GM10266 (cell line): ENCODE results near the gene TRIM34.
"Not testable (repeated sequence)": the region's sequence is repeated elsewhere in the genome, so short reads cannot be mapped to it uniquely, and the experiment has no call there.

Experiments used
- DNase-seq: peaks from one replicate; pipeline ENCODE4 v3.0.0; 2012; ENCODE audit errors: extremely low spot score
- TF ChIP-seq, protein P1 (sequence below): IDR thresholded peaks from 2 replicates; pipeline ENCODE4 v1.5.1; 2012; ENCODE audit warnings: mild to moderate bottlenecking, low read depth; ENCODE audit not compliant: control insufficient read depth, insufficient read depth; ENCODE audit errors: missing control alignments

The TRIM34 gene

DNA sequence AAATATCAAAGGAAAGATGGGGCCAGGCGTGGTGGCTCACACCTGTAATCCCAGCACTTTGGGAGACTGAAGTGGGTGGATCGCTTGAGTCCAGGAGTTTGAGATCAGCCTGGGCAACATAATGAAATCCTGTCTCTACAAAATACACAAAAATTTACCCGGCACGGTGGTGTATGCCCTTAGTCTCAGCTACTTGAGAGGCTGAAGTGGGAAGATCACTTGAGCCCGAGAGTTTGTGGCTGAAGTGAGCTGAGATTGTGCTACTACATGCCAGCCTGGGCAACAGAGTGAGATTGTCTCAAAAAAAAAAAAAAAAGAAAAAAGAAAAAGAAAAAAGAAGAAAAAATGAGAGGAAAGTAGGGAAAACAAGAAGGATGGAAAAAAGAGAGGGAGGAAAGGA is 32.2 kb upstream of the TRIM34 start:
- no peak for DNase-seq
- TF ChIP-seq, protein P1, sequence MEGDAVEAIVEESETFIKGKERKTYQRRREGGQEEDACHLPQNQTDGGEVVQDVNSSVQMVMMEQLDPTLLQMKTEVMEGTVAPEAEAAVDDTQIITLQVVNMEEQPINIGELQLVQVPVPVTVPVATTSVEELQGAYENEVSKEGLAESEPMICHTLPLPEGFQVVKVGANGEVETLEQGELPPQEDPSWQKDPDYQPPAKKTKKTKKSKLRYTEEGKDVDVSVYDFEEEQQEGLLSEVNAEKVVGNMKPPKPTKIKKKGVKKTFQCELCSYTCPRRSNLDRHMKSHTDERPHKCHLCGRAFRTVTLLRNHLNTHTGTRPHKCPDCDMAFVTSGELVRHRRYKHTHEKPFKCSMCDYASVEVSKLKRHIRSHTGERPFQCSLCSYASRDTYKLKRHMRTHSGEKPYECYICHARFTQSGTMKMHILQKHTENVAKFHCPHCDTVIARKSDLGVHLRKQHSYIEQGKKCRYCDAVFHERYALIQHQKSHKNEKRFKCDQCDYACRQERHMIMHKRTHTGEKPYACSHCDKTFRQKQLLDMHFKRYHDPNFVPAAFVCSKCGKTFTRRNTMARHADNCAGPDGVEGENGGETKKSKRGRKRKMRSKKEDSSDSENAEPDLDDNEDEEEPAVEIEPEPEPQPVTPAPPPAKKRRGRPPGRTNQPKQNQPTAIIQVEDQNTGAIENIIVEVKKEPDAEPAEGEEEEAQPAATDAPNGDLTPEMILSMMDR: no peak

DNA sequence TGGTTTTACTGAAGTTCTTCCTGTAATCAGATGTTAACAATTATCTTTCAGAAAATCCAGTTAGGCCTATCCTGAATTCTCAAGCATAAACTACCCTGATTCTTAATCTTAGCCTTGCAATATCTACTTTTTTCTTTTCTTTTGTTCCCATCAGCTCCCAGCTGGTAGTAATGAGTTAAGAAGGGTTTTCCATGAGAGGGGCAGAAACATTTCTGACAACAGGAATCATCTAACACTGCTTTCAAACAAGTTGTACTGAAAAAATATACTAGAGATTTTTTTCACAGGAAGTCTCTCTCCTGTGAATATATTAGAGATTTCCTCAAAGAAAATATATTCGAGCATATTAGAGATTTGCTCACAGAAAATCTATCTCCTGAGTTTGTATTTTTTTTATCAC is 31.7 kb upstream of the TRIM34 start:
- TF ChIP-seq, protein P1: no peak
- DNase-seq: no peak

DNA sequence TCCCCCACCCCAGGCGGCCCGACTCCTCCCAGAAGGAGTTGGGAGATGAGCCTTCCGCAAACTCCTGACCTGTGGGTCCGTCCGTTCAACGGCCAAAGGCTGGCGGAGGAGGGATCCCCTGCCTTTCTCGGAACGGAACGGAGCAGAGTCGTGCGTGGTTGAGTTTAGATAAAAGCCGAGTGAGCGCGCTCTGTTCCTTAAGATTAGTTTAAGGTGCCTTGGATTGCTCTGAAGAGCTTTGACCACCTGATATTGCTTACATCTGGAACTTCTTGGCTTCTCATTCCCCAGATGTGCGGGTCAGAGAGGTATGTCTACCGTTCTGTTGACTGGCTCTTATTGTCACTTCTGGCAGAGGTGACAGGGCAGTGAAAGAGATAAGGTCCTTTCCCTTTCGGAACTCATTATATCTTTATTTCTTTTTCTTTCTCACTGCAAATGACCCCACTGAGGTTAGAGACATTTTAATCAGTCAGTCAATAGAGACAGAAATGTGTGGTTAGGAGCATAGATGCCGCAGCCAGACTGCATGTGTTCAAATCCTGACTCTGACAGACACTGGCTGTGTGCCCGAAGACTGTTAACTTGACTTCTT is 28.1 kb upstream of the TRIM34 start, which contains the start of gene TRIM6:
TSS of gene TRIM6 (plus strand) at position 31 of the 595 bp plus-strand sequence. CDS start at position 292, 261 bp downstream.
- DNase-seq: peak; percentile 43
- TF ChIP-seq, protein P1: no peak

DNA sequence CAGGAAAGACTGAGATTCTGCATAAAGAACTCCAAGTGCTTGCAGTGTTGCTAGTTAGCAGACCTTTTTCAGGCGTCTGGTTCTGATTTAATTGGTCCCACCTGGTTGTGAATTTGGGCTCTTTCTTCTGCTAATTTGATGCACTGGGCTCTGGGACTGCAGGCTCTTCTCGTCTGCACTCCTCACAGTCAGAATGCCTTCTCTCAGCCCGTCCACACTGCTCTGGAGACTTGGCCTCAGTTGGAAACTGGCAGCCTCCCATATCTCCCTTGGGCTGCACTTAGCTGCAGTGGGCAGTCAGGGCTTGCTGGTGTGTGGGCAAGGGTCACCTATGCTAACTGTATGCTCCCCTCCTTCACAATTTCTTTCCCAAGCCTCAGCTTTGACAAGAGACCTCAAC is 26.8 kb upstream of the TRIM34 start:
- TF ChIP-seq, protein P1: no peak
- no peak for DNase-seq

DNA sequence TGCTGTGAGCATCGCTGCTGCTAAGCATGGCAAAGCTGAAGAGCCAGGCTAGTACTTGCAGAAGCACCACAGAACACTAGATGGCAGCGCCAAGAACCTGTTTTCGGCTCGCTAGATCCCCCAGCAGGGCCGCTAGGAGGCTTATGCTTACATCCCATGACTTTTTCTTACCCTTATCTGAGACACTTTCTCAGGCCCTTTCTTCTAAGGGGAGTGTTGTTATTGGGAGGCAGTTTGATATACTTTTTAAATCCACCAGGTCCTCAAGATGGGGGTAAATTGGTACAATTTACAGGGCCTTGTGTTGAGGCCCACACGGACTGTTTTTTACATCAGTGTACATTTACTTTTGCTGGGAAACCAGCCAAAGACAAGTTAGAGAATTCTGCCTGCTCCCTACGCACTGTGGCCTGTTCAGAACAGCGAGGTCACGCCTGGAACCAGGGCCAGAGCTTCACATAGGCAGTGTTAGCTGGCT is 24.4 kb upstream of the TRIM34 start:
- peak; percentile 79 for DNase-seq
- TF ChIP-seq, protein P1: peak; percentile 82

DNA sequence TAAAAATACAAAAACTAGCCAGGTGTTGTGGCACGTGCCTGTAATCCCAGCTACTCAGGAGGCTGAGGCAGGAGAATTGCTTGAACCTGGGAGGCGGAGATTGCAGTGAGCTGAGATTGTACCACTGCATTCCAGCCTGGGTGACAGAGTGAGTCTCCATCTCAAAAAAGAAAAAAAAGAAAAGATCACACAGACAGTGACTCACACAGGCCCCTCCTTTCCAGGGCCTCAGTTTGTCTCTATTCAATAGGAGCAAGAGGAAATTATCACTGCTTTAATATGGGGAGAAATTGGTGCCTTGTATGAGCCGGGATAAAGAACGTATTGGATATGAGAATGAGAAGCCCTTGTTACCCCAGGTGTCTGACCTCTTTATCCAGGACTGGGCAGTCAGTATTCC is 22.0 kb upstream of the TRIM34 start:
- DNase-seq: not testable (repeated sequence)

DNA sequence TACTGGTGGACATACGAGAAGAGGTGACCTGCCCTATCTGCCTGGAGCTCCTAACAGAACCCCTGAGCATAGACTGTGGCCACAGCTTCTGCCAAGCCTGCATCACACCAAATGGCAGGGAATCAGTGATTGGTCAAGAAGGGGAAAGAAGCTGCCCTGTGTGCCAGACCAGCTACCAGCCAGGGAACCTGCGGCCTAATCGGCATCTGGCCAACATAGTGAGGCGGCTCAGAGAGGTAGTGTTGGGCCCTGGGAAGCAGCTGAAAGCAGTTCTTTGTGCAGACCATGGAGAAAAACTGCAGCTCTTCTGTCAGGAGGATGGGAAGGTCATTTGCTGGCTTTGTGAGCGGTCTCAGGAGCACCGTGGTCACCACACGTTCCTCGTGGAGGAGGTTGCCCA is 21.5 kb upstream of the TRIM34 start:
- no peak for DNase-seq
- TF ChIP-seq, protein P1: no peak

DNA sequence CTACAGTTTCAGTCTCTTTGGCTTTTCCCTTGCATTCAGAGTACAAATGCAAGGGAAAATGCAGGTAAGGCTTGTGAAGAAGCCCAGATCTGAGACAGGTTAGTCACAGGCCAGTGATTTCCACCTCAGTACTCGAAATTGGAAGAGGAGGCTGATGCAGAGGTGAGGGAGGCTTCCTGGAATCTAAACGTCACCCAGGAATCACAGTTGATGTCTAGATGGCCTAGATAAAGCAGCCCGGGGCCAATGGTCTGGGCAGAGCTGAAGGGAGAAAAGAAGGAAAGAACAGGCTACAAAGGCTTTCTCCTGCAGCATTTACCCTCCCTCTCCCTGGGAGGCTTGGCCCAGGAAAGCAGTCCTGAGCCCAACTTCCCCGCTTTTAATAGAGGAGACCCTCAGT is 19.9 kb upstream of the TRIM34 start:
- DNase-seq: no peak
- TF ChIP-seq, protein P1: no peak
